Endometrial microvascular endothelial cells (primary cell): ENCODE data around the gene SUCLG2. TPM values are rescaled to one million over a fixed set of nuclear protein-coding genes. Genes with fewer than 3 reads are reported as not detected.

Experiments used
- in situ Hi-C: cut with HindIII; loops from 2 replicates; pipeline ENCODE4 v1.10.0; 2017; ENCODE audit warnings: low sequenced_read_pairs, low pct_unique_long_range_greater_than_20kb; ENCODE audit errors: inconsistent ontology term
- total RNA-seq: library from RNA; depleted of rRNA; stranded (reverse); fragments of >200 nt; gene quantifications from one replicate; pipeline ENCODE4 v1.2.3, GENCODE V29; 2015; ENCODE audit errors: inconsistent ontology term

The SUCLG2 gene
- total RNA-seq, 1 donor from 2014 or later, result 66.3 TPM

- in situ Hi-C loops, result no loop called here
Measured at GRCh38 chr3:67531181-67532101, 123.0 kb downstream of the SUCLG2 start.

- in situ Hi-C loops, result no loop called here
Measured at GRCh38 chr3:67529915-67530314, 124.5 kb downstream of the SUCLG2 start.

- in situ Hi-C loops, result no loop called here
Measured at GRCh38 chr3:67529337-67529736, 125.1 kb downstream of the SUCLG2 start.

GRCh38 chr3:67526246-67526645 is 128.2 kb downstream of the SUCLG2 start:
- in situ Hi-C loops, result no loop called here

- in situ Hi-C loops, result no loop called here
Measured at GRCh38 chr3:67524046-67524445, 130.4 kb downstream of the SUCLG2 start.

- in situ Hi-C loops, result no loop called here
Measured at GRCh38 chr3:67522081-67522480, 132.3 kb downstream of the SUCLG2 start.

GRCh38 chr3:67521053-67521646 is 133.3 kb downstream of the SUCLG2 start:
- in situ Hi-C loops, result no loop called here

GRCh38 chr3:67518236-67518635 is 136.2 kb downstream of the SUCLG2 start:
- in situ Hi-C loops, result no loop called here

GRCh38 chr3:67517781-67518180 is 136.6 kb downstream of the SUCLG2 start:
- in situ Hi-C loops, result no loop called here

- in situ Hi-C loops, result no loop called here
Measured at GRCh38 chr3:67516496-67516895, 137.9 kb downstream of the SUCLG2 start.

- in situ Hi-C loops, result no loop called here
Measured at GRCh38 chr3:67515778-67516177, 138.6 kb downstream of the SUCLG2 start.

GRCh38 chr3:67509471-67510075 is 144.8 kb downstream of the SUCLG2 start:
- in situ Hi-C loops, result no loop called here

- in situ Hi-C loops, result no loop called here
Measured at GRCh38 chr3:67507584-67507983, 146.8 kb downstream of the SUCLG2 start.

- in situ Hi-C loops, result no loop called here
Measured at GRCh38 chr3:67500709-67501108, 153.7 kb downstream of the SUCLG2 start.

- in situ Hi-C loops, result no loop called here
Measured at GRCh38 chr3:67497746-67498145, 156.7 kb downstream of the SUCLG2 start.

- in situ Hi-C loops, result no loop called here
Measured at GRCh38 chr3:67495751-67496150, 158.7 kb downstream of the SUCLG2 start.

- in situ Hi-C loops, result no loop called here
Measured at GRCh38 chr3:67493808-67494207, 160.6 kb downstream of the SUCLG2 start.

- in situ Hi-C loops, result no loop called here
Measured at GRCh38 chr3:67490658-67491057, 163.8 kb downstream of the SUCLG2 start.

GRCh38 chr3:67489816-67490215 is 164.6 kb downstream of the SUCLG2 start:
- in situ Hi-C loops, result no loop called here

- in situ Hi-C loops, result no loop called here
Measured at GRCh38 chr3:67487564-67488114, 166.8 kb downstream of the SUCLG2 start.
